Endothelial cell of umbilical vein (primary cell): ENCODE results near the gene C1orf159. TPM values are rescaled to one million over a fixed set of nuclear protein-coding genes. Genes with fewer than 3 reads are reported as not detected.

ENCODE experiments used
- BruUV-seq: library from RNA; stranded (reverse); fragments of 400-500 nt; replicated peaks from 2 replicates; lab custom pipeline; 2021; lab: Mats Ljungman, UMichigan
- CTCF ChIA-PET: fragments of 300-600, 350-600 bp; sonication (Branson Sonifier 250); formaldehyde crosslinking; loops from one replicate; lab custom pipeline; 2021; ENCODE audit warnings: antibody characterized with exemption, inconsistent platforms; lab: Charles Lee
- POLR2A ChIA-PET: fragments of 300-600, 350-600 bp; sonication (Branson Sonifier 250); formaldehyde crosslinking; loops from one replicate; lab custom pipeline; 2021; ENCODE audit warnings: antibody characterized with exemption, inconsistent platforms; lab: Charles Lee
- DNase-seq: peaks from one replicate; pipeline ENCODE4 v3.0.0-alpha.2; 2011; ENCODE audit warnings: low read depth, low spot score
- FAIRE-seq: peaks from 2 replicates; lab custom pipeline; 2011; peaks lifted over from hg19 to GRCh38; lab: Jason Lieb, UNC
- H2AFZ ChIP-seq: 2 replicates; pipeline ENCODE4 v1.6.0; 2012; ENCODE audit warnings: low read depth, low read length, control low read depth, inconsistent platforms
- H3K27ac ChIP-seq: 2 replicates; pipeline ENCODE4 v1.5.1; 2011; ENCODE audit warnings: low read depth, mild to moderate bottlenecking, control low read depth, low read length, moderate library complexity; ENCODE audit not compliant: insufficient read depth
- H3K27me3 ChIP-seq, 2 experiments: 2 replicates each; pipeline versions ENCODE4 v1.6.0 to v1.6.1; 2011; ENCODE audit warnings: low read length in 2 of 2, mixed read lengths in 1 of 2; ENCODE audit not compliant: control insufficient read depth in 2 of 2, insufficient read depth in 2 of 2
- H3K36me3 ChIP-seq, 2 experiments: 2 replicates in 1 of 2; 3 replicates in 1 of 2; pipeline ENCODE4 v1.5.1; 2011; ENCODE audit warnings: low read length in 2 of 2, mild to moderate bottlenecking in 1 of 2, moderate library complexity in 1 of 2; ENCODE audit not compliant: control insufficient read depth in 2 of 2, insufficient read depth in 2 of 2; ENCODE audit errors: extremely low read depth in 1 of 2
- H3K4me1 ChIP-seq: 3 replicates; pipeline ENCODE4 v1.5.1; 2011; ENCODE audit warnings: mild to moderate bottlenecking, low read length; ENCODE audit not compliant: control insufficient read depth, insufficient read depth; ENCODE audit errors: extremely low read depth
- H3K4me2 ChIP-seq: 2 replicates; pipeline ENCODE4 v1.6.1; 2011; ENCODE audit warnings: low read length, control low read depth, mixed read lengths; ENCODE audit not compliant: insufficient read depth
- H3K4me3 ChIP-seq, 3 experiments: fragments of 200-600 bp in 1 of 3; sonication (generic), shearing (Covaris generic) in 1 of 3; replicated peaks in 1 of 3; 2 replicates each; pipeline ENCODE4 v1.5.1; 2011 to 2016; ENCODE audit warnings: control low read depth in 3 of 3, low read length in 3 of 3, mild to moderate bottlenecking in 2 of 3, inconsistent platforms in 1 of 3, low read depth in 1 of 3, moderate library complexity in 1 of 3; ENCODE audit not compliant: insufficient read depth in 1 of 3
- H3K79me2 ChIP-seq: 2 replicates; pipeline ENCODE4 v1.6.0; 2012; ENCODE audit warnings: low read length, inconsistent platforms; ENCODE audit not compliant: control insufficient read depth, insufficient read depth
- H3K9ac ChIP-seq: replicated peaks from 2 replicates; pipeline ENCODE3; 2011; ENCODE audit warnings: low read length, control low read depth; ENCODE audit not compliant: insufficient read depth; ENCODE audit errors: extremely low read depth
- H3K9me1 ChIP-seq: replicated peaks from 3 replicates; pipeline ENCODE4 v1.6.0; 2011; ENCODE audit warnings: mild to moderate bottlenecking, low read length; ENCODE audit not compliant: control insufficient read depth, insufficient read depth; ENCODE audit errors: extremely low read depth
- H3K9me3 ChIP-seq: replicated peaks from 2 replicates; pipeline ENCODE4 v1.5.1; 2012; ENCODE audit warnings: low read length, inconsistent platforms; ENCODE audit not compliant: control insufficient read depth, insufficient read depth
- H4K20me1 ChIP-seq: replicated peaks from 2 replicates; pipeline ENCODE3; 2011; ENCODE audit warnings: mild to moderate bottlenecking, low read length; ENCODE audit not compliant: control insufficient read depth, insufficient read depth; ENCODE audit errors: extremely low read depth
- EZH2 ChIP-seq: IDR thresholded peaks from 2 replicates; pipeline ENCODE4 v1.6.1; 2012; ENCODE audit warnings: borderline replicate concordance, low read depth, mild to moderate bottlenecking, moderate library complexity, low read length, inconsistent platforms; ENCODE audit not compliant: severe bottlenecking
- FOS ChIP-seq: IDR thresholded peaks from 2 replicates; pipeline ENCODE4 v1.6.1; 2011; ENCODE audit warnings: mild to moderate bottlenecking, low read length, moderate library complexity, borderline replicate concordance; ENCODE audit not compliant: insufficient read depth
- GATA2 ChIP-seq: IDR thresholded peaks from 2 replicates; pipeline ENCODE4 v1.7.0; 2011; ENCODE audit warnings: low read depth, mild to moderate bottlenecking, moderate library complexity, mixed read lengths, low read length; ENCODE audit not compliant: insufficient read length, insufficient read depth
- JUN ChIP-seq: IDR thresholded peaks from 2 replicates; pipeline ENCODE4 v1.6.1; 2011; ENCODE audit warnings: borderline replicate concordance, low read depth; ENCODE audit not compliant: insufficient read length, insufficient read depth
- MYC ChIP-seq: IDR thresholded peaks from one replicate; pipeline ENCODE4 v1.6.1; 2011; ENCODE audit warnings: mild to moderate bottlenecking, low read depth, low read length
- POLR2A ChIP-seq: IDR thresholded peaks from 2 replicates; pipeline ENCODE4 v1.6.1; 2012; ENCODE audit warnings: low read depth, mild to moderate bottlenecking, control low read depth, low read length
- POLR2AphosphoS5 ChIP-seq: IDR thresholded peaks from 2 replicates; pipeline ENCODE4 v1.6.1; 2012; ENCODE audit warnings: low read depth, mild to moderate bottlenecking, control low read depth, low read length, moderate library complexity; ENCODE audit not compliant: insufficient read depth
- dilution Hi-C: fragments of 300-500 bp; cut with MboI; formaldehyde crosslinking; loops from one replicate; pipeline ENCODE4 v1.15.0; 2019; ENCODE audit warnings: low sequenced_read_pairs; ENCODE audit not compliant: extremely low pct_ligation_motif_present
- intact Hi-C: fragments of 100-400 bp; cut with micrococcal nuclease; formaldehyde crosslinking; loops from one replicate; pipeline ENCODE4 v1.10.0; 2022
- polyA plus RNA-seq, 4 experiments: library from polyadenylated mRNA; depleted of rRNA in 3 of 4; stranded (reverse) in 3 of 4; unstranded in 1 of 4; fragments of >200 nt; gene quantifications; 2 replicates each; pipeline versions ENCODE4 v1.2.1 to v1.2.3, GENCODE V29; 2011 to 2012; ENCODE audit warnings: missing spikeins in 1 of 4
- total RNA-seq: library from RNA; stranded (reverse); gene quantifications from 2 replicates; pipeline ENCODE4 v1.2.3, GENCODE V29; 2021
- TF ChIP-seq, protein P1 (sequence below), 2 donors: IDR thresholded peaks; 1 replicate in 1 of 2; 2 replicates in 1 of 2; pipeline ENCODE4 v1.5.1; 2011; ENCODE audit warnings: low read length in 2 of 2, mild to moderate bottlenecking in 2 of 2, moderate library complexity in 2 of 2, control low read depth in 1 of 2, inconsistent platforms in 1 of 2, low read depth in 1 of 2; ENCODE audit not compliant: insufficient read depth in 1 of 2; ENCODE audit errors: extremely low read depth in 1 of 2
- TF ChIP-seq, protein P2 (sequence below): IDR thresholded peaks from 2 replicates; pipeline ENCODE4 v1.6.1; 2011; ENCODE audit not compliant: insufficient read depth, insufficient read length

The C1orf159 gene
- total and polyA plus RNA-seq, 2 donors (not counting 3 experiments of a cell fraction or from before 2014, with no cell fraction given) = 16.1 to 20.1 TPM

DNA sequence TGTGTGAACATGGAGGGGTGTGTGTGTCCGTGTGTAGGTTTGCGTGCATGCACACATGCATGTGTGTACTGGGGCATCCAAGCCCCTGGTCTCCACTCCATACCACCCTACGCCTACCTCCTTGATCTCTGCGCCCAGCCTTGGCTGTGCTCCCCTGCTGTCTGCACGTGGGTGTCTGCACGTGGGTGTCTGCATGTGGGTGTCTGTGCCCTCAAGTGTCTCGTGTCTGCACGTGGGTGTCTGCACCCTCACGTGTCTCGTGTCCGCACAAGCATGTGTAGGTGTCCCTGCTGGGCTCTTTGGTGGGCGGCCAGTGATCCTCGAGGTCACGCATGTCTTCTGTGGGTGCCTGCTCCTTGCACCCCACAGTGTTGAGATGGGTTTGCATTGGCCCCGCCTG, 62.9 kb downstream of the C1orf159 start:
- no peak overlapping the region for H2AFZ ChIP-seq
- no peaks in the 10 kb centered on the region for H3K79me2 ChIP-seq
- H3K4me2 ChIP-seq = no peak overlapping the region
- H3K9me3 ChIP-seq = no peaks in the 10 kb centered on the region
- no peak overlapping the region for H3K4me3 ChIP-seq
- no peaks in the 10 kb centered on the region for H3K9me1 ChIP-seq
- ChIA-PET POLR2A (no interaction called here), CTCF (no interaction called here)
- no TSS peak for BruUV-seq
- intact Hi-C loops = no loop called here
- H3K36me3 ChIP-seq = peaks cover 0 to 11% of the 10 kb centered on the region in 2 experiments
- DNase-seq (no peak), FAIRE-seq (no peak)
- no peaks in the 10 kb centered on the region for H3K4me1 ChIP-seq
- dilution Hi-C loops = no loop called here
- no peak for TF ChIP-seq POLR2AphosphoS5
- TF ChIP-seq, protein P1, sequence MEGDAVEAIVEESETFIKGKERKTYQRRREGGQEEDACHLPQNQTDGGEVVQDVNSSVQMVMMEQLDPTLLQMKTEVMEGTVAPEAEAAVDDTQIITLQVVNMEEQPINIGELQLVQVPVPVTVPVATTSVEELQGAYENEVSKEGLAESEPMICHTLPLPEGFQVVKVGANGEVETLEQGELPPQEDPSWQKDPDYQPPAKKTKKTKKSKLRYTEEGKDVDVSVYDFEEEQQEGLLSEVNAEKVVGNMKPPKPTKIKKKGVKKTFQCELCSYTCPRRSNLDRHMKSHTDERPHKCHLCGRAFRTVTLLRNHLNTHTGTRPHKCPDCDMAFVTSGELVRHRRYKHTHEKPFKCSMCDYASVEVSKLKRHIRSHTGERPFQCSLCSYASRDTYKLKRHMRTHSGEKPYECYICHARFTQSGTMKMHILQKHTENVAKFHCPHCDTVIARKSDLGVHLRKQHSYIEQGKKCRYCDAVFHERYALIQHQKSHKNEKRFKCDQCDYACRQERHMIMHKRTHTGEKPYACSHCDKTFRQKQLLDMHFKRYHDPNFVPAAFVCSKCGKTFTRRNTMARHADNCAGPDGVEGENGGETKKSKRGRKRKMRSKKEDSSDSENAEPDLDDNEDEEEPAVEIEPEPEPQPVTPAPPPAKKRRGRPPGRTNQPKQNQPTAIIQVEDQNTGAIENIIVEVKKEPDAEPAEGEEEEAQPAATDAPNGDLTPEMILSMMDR (IDR thresholded peaks at IDR 0.05; ENCODE audit: extremely low read depth in 1 of 2, insufficient read depth in 1 of 2, low read depth in 1 of 2, low read length in 2 of 2) = no peak
- TF ChIP-seq POLR2A = no peak
- TF ChIP-seq EZH2 = no peak
- no peak for TF ChIP-seq JUN
- TF ChIP-seq, protein P2, sequence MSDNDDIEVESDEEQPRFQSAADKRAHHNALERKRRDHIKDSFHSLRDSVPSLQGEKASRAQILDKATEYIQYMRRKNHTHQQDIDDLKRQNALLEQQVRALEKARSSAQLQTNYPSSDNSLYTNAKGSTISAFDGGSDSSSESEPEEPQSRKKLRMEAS = no peak
- TF ChIP-seq MYC = no peak
- no peak for TF ChIP-seq FOS
- no peak for TF ChIP-seq GATA2
- no peak overlapping the region for H3K9ac ChIP-seq
- H4K20me1 ChIP-seq = no peaks in the 10 kb centered on the region
- no peaks in the 10 kb centered on the region for H3K27me3 ChIP-seq
- H3K27ac ChIP-seq = no peak overlapping the region
